BJ (cell line): ENCODE data around the gene MIB1. TPM values are rescaled to one million over a fixed set of nuclear protein-coding genes. Genes with fewer than 3 reads are reported as not detected.
A peak's percentile ranks its signal among the peaks of the same experiment; 100 is the strongest.

ENCODE experiments used
- CTCF ChIA-PET: fragments of 350-600 bp; formaldehyde crosslinking; extraction: SDS; loops from one replicate; lab custom pipeline; 2021; ENCODE audit warnings: antibody characterized with exemption, inconsistent platforms; lab: Yijun Ruan, JAX
- POLR2A ChIA-PET: fragments of 300-600 bp; sonication (Branson Sonifier 250); formaldehyde crosslinking; extraction: SDS; loops from one replicate; lab custom pipeline; 2021; ENCODE audit warnings: antibody characterized with exemption; lab: Charles Lee
- DNase-seq: peaks from one replicate; pipeline ENCODE4 v3.0.0-alpha.2; 2011; ENCODE audit warnings: low read depth
- H3K27me3 ChIP-seq: 2 replicates; pipeline ENCODE4 v1.6.0; 2011; ENCODE audit warnings: low read length; ENCODE audit not compliant: control insufficient read depth, insufficient read depth
- H3K36me3 ChIP-seq: 2 replicates; pipeline ENCODE4 v1.5.1; 2011; ENCODE audit warnings: low read length; ENCODE audit not compliant: control insufficient read depth, insufficient read depth
- H3K4me3 ChIP-seq: 2 replicates; pipeline ENCODE4 v1.5.1; 2011; ENCODE audit warnings: low read depth, mild to moderate bottlenecking, control low read depth, low read length
- polyA plus RNA-seq: library from polyadenylated mRNA; depleted of rRNA; stranded (reverse); fragments of >200 nt; gene quantifications from 2 replicates; pipeline ENCODE4 v1.2.3, GENCODE V29; 2011
- TF ChIP-seq, protein P1 (sequence below): IDR thresholded peaks from 2 replicates; pipeline ENCODE4 v1.5.1; 2011; ENCODE audit warnings: low read depth, mild to moderate bottlenecking, control low read depth, inconsistent platforms, low read length, moderate library complexity; ENCODE audit not compliant: insufficient read depth

Gene MIB1
- polyA plus RNA-seq, 1 experiment, result 10.0 TPM

- Histone ChIP-seq H3K27me3 (no peaks in the 10 kb centered on the region), H3K36me3 (no peaks in the 10 kb centered on the region), H3K4me3 (peak overlapping the region; percentile 22; the same call in 1 of the 2 replicates)
- CTCF ChIA-PET, result interaction anchor here (1.2 to 1.5 kb wide), 2 partner anchors 86 to 139 kb away, joined by 4 to 6 read pairs; partner anchors contain the start of gene ESCO1
- POLR2A ChIA-PET, result interaction anchor here (0.6 to 0.7 kb wide), 4 partner anchors 20 to 315 kb away, joined by 3 to 4 read pairs (median 3); no protein-coding TSS in a partner anchor
- TF ChIP-seq, protein P1, sequence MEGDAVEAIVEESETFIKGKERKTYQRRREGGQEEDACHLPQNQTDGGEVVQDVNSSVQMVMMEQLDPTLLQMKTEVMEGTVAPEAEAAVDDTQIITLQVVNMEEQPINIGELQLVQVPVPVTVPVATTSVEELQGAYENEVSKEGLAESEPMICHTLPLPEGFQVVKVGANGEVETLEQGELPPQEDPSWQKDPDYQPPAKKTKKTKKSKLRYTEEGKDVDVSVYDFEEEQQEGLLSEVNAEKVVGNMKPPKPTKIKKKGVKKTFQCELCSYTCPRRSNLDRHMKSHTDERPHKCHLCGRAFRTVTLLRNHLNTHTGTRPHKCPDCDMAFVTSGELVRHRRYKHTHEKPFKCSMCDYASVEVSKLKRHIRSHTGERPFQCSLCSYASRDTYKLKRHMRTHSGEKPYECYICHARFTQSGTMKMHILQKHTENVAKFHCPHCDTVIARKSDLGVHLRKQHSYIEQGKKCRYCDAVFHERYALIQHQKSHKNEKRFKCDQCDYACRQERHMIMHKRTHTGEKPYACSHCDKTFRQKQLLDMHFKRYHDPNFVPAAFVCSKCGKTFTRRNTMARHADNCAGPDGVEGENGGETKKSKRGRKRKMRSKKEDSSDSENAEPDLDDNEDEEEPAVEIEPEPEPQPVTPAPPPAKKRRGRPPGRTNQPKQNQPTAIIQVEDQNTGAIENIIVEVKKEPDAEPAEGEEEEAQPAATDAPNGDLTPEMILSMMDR, result no peak
- DNase-seq, result no peak
These were observed 721 bp upstream of the MIB1 start for GRCh38 chr18:21739604-21740537.

- H3K27me3 ChIP-seq, result no peaks in the 10 kb centered on the region
- peak overlapping the region; percentile 97 for H3K4me3 ChIP-seq
- ChIA-PET CTCF (interaction anchor here (0.8 to 1.5 kb wide), 2 partner anchors 14 to 140 kb away, joined by 3 to 6 read pairs; partner anchors contain the start of gene ESCO1), POLR2A (no interaction called here)
- H3K36me3 ChIP-seq, result no peaks in the 10 kb centered on the region
- no peak for DNase-seq
- TF ChIP-seq, protein P1, result no peak
These were observed 645 bp downstream of the MIB1 start for GRCh38 chr18:21741312-21741561.

- H3K4me3 ChIP-seq, result peak overlapping the region; percentile 97
- no peaks in the 10 kb centered on the region for H3K36me3 ChIP-seq
- CTCF ChIA-PET, result interaction anchor here (0.8 to 1.5 kb wide), 2 partner anchors 14 to 141 kb away, joined by 3 to 6 read pairs; partner anchors contain the start of gene ESCO1
- TF ChIP-seq, protein P1, result no peak
- no peak for DNase-seq
- no peaks in the 10 kb centered on the region for H3K27me3 ChIP-seq
- POLR2A ChIA-PET, result no interaction called here
These were observed 1.1 kb downstream of the MIB1 start for GRCh38 chr18:21741562-21742314.

GRCh38 chr18:21742315-21742687 is 1.7 kb downstream of the MIB1 start:
- DNase-seq, result no peak
- no peaks in the 10 kb centered on the region for H3K36me3 ChIP-seq
- CTCF ChIA-PET, result no interaction called here
- H3K4me3 ChIP-seq, result peak overlapping the region; percentile 97
- POLR2A ChIA-PET, result no interaction called here
- TF ChIP-seq, protein P1, result no peak
- no peaks in the 10 kb centered on the region for H3K27me3 ChIP-seq
